GM21576 (cell line): ENCODE data around the gene OR2AG2.

Source experiments
- ATAC-seq: cut with Tn5 transposase; IDR thresholded peaks from one replicate; pipeline ENCODE4 v1.9.1; 2021; ENCODE audit warnings: mild to moderate bottlenecking, moderate library complexity; ENCODE audit not compliant: unreplicated experiment

The OR2AG2 gene

GRCh38 chr11:6742260-6742659 lies 29.5 kb downstream of the OR2AG2 start:
- no peak for ATAC-seq

GRCh38 chr11:6738590-6738989 lies 33.2 kb downstream of the OR2AG2 start:
- ATAC-seq: no peak

GRCh38 chr11:6737872-6738466 lies 33.8 kb downstream of the OR2AG2 start:
- ATAC-seq: peak; percentile 83

- no peak for ATAC-seq
Observed at GRCh38 chr11:6736495-6737121, 35.2 kb downstream of the OR2AG2 start.

- ATAC-seq: no peak
Observed at GRCh38 chr11:6735306-6735705, 36.5 kb downstream of the OR2AG2 start.

GRCh38 chr11:6734616-6735015 lies 37.2 kb downstream of the OR2AG2 start:
- no peak for ATAC-seq

- ATAC-seq: no peak
Observed at GRCh38 chr11:6733326-6734275, 38.2 kb downstream of the OR2AG2 start.

- ATAC-seq: no peak
Observed at GRCh38 chr11:6727971-6728760, 43.6 kb downstream of the OR2AG2 start.

- ATAC-seq: no peak
Observed at GRCh38 chr11:6725386-6725896, 46.3 kb downstream of the OR2AG2 start.

- ATAC-seq: no peak
Observed at GRCh38 chr11:6724013-6724412, 47.8 kb downstream of the OR2AG2 start.

- no peak for ATAC-seq
Observed at GRCh38 chr11:6721343-6721742, 50.4 kb downstream of the OR2AG2 start.

GRCh38 chr11:6719576-6719975 lies 52.2 kb downstream of the OR2AG2 start:
- no peak for ATAC-seq

GRCh38 chr11:6717426-6717825 lies 54.4 kb downstream of the OR2AG2 start:
- ATAC-seq: no peak
